Uterus (tissue), 2 donors: ENCODE data around the gene SYCE3.

ENCODE experiments used
- CTCF ChIP-seq, 4 experiments: fragments of 200-600 bp in 2 of 4; fragments of 450-650 bp in 2 of 4; sonication (generic) in 2 of 4; IDR thresholded peaks; one replicate each; pipeline ENCODE4 v1.5.1; 2016 to 2019; ENCODE audit warnings: antibody characterized with exemption in 4 of 4, mild to moderate bottlenecking in 2 of 4, moderate library complexity in 1 of 4
- POLR2A ChIP-seq, 2 donors: fragments of 450-650 bp; IDR thresholded peaks; one replicate each; pipeline ENCODE4 v1.6.1; 2016; ENCODE audit warnings: antibody characterized with exemption in 2 of 2, mild to moderate bottlenecking in 1 of 2, moderate library complexity in 1 of 2

GRCh38 chr22:50600967-50601668 is 38.4 kb upstream of the SYCE3 start:
- TF ChIP-seq POLR2A (IDR thresholded peaks at IDR 0.05) (no peak), CTCF (IDR thresholded peaks at IDR 0.05) (no peak)
